D721Med (cell line): Measurements from ENCODE around the gene ZGPAT.

Experiments used
- DNase-seq: peaks from one replicate; pipeline ENCODE4 v3.0.0; 2011; ENCODE audit warnings: low spot score; ENCODE audit not compliant: insufficient read length
- FAIRE-seq: peaks from 2 replicates; lab custom pipeline; 2011; peaks lifted over from hg19 to GRCh38; lab: Jason Lieb, UNC
- CTCF ChIP-seq: IDR thresholded peaks from 2 replicates; pipeline ENCODE4 v1.5.1; 2012; ENCODE audit warnings: mild to moderate bottlenecking, control low read depth; ENCODE audit not compliant: insufficient read depth; ENCODE audit errors: missing control alignments

ZGPAT gene

GRCh38 chr20:63690003-63690897 lies 17.6 kb upstream of the ZGPAT start:
- FAIRE-seq (no peak), DNase-seq (no peak)
- no peak for TF ChIP-seq CTCF

- FAIRE-seq (no peak), DNase-seq (no peak)
- TF ChIP-seq CTCF: no peak
These were observed 16.7 kb upstream of the ZGPAT start for GRCh38 chr20:63690898-63691710.

GRCh38 chr20:63691711-63692435 lies 16.0 kb upstream of the ZGPAT start:
- FAIRE-seq: no peak

GRCh38 chr20:63692436-63693082 lies 15.3 kb upstream of the ZGPAT start:
- FAIRE-seq: no peak

More at GRCh38 chr20:63691711-63692435, 16.0 kb upstream of the ZGPAT start:
- no peak for TF ChIP-seq CTCF
- DNase-seq: no peak

GRCh38 chr20:63693083-63693732 lies 14.6 kb upstream of the ZGPAT start:
- no peak for TF ChIP-seq CTCF
- no peak for FAIRE-seq
- DNase-seq: no peak

More at GRCh38 chr20:63692436-63693082, 15.3 kb upstream of the ZGPAT start:
- no peak for TF ChIP-seq CTCF
- no peak for DNase-seq

- FAIRE-seq: no peak
- TF ChIP-seq CTCF: no peak
- DNase-seq: no peak
These were observed 13.9 kb upstream of the ZGPAT start for GRCh38 chr20:63693733-63694583.
